ACHN (cell line): ENCODE data around the gene CEP112.
"Not testable (repeated sequence)": the region's sequence is repeated elsewhere in the genome, so short reads cannot be mapped to it uniquely, and the experiment has no call there.

Experiments
- DNase-seq: peaks from one replicate; pipeline ENCODE4 v3.0.0-alpha.2; 2015
- in situ Hi-C: cut with HindIII; loops from 2 replicates; pipeline ENCODE4 v1.10.0; 2017; ENCODE audit warnings: low sequenced_read_pairs, low pct_ligation_motif_present, low pct_unique_long_range_greater_than_20kb

CEP112 gene

DNA sequence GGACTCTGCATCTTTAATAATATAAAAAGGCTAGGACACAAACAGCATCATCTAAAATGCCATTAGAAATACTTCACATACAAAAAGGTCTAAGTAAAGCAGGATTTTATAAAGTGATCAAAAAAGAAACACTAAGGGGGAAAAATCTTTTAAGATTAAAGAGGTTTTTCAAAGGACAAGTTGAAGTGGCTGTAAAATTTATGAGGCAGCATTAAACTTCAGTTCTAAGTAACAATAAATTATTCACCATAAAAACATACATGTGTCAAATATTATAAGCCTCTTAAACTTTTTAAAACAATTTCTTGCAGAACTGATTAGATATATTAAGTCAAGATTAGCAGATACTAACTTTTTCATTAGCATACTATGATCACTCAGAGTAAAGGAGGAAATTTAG, 20.8 kb downstream of the CEP112 start:
- no peak for DNase-seq
- in situ Hi-C loops: no loop called here

DNA sequence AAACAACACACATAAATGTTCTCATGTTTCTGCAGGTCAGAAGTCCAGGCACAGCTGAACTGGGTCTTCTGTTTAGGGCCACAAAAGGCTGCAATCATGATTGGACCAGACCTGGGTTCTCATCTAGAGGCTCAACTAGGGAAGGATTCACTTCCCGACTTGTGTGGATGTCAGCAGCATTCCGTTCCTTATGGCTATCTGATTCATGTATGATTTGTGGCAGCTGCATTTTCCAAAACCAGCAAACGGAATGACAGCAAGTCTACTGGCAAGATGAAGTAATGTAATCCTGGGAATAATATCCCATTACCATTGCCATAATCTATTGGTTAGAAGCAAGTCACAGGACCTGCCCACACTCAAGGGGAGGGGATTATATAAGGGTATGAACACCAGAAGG, 22.1 kb downstream of the CEP112 start:
- in situ Hi-C loops: no loop called here
- DNase-seq: no peak

DNA sequence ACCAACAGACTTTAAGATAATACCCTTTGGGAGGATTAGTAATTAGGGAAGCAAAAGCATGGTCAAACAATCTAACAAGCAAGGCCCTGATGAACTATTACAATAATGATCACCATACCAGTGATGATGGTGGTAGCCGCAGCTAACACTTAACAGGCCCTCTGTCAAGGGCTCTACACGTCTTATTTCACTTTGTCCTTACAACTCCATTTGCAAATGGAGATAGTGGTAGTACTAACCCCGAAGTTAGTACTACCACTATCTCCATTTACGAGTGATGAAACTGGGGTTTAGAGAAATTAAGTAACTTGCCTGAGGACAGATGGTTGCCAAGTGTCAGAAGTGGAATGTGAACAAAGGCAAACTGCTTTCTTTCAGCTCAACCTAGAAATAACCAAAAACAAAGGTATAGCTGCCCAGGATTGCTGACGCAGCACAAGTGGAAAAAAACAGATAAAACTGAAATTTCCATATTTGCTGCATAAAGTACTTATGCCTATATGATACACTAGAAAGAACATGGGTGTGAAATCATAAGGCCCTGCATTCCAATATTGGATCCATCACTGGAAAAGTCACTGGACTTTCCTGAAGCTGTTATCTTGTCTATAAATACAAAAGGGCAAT, 24.6 kb downstream of the CEP112 start:
- in situ Hi-C loops: no loop called here

DNA sequence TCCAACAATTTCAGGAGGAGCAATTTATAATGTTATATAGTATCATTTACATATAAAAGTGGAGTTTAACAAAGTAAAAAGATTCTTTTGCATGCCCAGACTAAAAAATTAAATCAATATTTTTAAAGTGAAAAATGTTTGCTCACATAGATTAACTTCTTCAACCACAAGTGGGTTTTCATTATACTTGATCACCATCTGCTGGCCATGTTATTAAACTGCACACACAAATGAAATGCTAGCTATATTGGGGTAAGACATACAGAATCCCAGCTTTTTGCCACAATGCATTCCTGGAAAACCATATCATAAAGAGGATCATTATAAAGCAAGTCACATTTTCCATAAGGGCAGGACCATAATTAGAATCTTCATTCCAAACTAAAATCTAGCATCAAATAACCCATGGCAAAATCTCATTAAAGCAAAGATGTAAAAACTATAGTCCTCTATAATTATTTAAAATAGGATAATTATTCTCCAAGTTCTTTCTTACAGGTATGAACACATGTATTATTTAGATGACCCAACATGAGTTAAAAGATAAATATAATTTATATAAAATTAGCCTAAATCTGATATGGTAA, 26.3 kb downstream of the CEP112 start:
- DNase-seq: peak; percentile 62
- in situ Hi-C loops: no loop called here

More for the DNA sequence above, 24.6 kb downstream of the CEP112 start:
- no peak for DNase-seq

DNA sequence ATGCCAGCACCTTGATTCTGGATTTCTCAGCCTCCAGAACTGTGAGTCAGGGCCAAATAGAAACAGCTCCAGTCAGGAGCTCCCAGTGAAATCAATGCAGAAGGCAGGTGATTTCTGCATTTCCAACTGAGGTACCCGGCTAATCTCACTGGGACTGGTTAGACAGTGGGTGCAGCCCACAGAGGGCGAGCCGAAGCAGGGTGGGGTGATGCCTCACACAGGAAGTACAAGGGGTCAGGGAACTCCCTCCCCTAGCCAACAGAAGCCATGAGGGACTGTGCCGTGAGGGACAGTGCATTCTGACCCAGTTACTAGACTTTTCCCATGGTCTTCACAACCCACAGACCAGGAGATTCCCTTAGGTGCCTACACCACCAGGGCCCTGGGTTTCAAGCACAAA, 36.9 kb downstream of the CEP112 start:
- in situ Hi-C loops, DNase-seq: not testable (repeated sequence)

DNA sequence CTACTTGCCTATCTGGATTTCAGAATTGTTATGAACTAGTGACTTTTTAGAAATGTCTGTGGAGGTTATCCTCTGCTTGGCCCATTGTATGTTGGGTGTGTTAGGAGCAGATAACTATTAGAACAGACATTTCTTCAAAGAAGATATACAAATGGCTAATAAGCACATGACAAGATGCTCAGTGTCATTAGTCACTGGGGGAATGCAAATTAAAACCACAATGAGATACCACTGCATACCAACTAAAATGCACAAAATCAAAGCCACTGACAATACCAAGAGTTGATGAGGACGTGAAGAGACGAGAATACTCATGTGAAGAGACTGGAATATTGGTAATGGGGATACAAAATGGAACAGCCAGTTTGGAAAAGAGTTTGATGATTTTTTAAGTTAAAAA, 39.2 kb downstream of the CEP112 start:
- DNase-seq: no peak
- in situ Hi-C loops: no loop called here

DNA sequence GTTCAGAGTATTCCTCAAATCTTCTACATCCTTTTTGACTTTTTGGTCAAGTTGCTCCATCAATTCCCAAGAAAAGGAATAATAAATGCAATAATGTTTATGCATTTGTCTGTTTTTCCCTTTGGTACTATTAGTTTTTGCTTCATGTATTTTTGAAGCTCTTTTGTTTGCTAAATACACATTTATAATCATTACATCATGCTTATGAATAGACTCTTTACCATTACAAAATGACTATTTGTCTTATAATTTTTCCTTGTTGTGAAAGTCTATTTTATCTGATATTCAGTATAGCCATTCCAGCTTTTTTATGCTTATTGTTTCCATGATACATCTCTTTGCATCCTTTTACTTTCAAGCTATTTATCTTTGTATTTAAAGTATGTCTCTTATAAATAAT, 41.2 kb downstream of the CEP112 start:
- in situ Hi-C loops: no loop called here
- DNase-seq: no peak

DNA sequence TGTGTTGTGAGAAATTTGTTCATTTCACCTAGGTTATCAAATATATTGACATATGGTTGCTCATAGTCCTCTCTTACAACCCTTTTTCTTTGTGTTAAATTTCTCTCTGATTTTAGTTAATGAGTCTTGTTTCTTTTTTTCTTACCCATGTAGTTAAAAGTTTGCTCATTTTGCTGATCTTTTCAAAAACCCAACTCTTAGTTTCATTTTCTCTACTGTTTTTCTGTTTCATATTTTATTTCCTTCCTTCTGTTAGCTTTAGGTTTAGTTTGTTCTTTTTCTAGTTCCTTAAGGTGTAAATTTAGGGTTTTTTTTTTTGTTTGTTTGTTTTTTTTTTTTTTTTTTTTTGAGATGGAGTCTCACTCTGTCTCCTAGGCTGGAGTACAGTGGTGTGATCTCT, 42.4 kb downstream of the CEP112 start:
- no peak for DNase-seq
- in situ Hi-C loops: no loop called here

DNA sequence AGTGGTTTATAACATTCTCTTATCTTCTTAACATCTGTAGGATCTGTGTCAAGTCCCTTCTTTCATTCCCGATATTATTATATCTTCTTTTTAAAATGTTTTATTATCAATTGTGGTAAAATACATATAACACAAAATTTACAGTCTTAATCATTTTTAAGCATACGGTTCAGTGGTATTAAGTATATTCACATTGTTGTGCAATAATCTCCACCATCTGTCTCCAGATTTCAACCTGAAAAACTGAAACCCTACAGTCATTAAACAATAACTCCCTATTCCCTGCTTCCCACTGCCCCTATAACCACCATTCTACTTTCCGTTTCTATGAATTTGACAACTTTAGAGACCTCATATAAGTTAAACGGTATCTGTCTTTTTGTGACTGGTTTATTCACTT, 45.5 kb downstream of the CEP112 start:
- in situ Hi-C loops: no loop called here
- no peak for DNase-seq

DNA sequence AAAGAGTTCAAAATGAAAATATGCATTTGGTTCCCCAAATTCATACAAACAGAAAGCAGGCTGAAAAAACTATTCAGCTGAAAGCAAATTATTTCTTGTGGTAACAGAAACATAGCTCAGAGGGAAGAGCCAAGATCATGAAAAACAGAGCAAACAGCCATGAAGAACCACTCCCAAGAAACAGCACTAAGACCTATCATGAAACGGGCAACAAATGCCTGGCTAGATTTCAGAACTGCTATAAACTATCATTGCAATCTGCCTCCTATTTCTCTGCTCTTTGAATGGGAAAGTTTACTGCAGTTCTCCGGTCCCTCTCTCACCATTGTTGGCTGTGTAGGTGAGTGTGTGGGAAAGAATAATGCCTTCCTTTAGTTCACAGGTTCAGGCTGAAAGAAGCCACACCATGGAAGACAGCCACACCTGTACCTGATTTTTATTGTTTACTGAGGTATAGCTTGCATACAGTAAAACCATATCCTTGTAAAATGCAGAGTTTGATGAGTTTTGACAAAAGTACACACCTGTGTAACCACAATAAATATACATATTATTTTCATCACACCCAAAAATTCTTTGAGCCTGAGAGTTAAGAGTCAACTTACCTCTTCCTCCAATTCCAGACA, 48.2 kb downstream of the CEP112 start:
- no peak for DNase-seq
- in situ Hi-C loops: no loop called here

DNA sequence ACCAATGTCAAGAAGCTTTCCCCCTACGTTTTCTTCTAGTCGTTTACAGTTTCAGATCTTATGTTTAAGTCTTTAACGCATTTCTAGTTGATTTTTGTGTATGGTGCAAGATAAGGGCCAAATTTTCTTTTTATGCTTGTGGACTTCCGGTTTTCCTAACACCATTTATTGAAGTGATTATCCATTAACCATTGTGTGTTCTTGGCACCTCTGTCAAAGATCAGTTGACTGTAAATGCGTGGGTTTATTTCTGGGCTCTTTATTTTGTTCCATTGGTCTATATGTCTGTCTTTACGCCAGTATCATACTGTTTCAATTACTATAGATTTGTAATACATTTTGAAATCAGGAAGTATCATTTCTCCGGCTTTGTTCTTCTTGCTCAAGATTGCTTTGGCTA, 49.5 kb downstream of the CEP112 start:
- in situ Hi-C loops: no loop called here

DNA sequence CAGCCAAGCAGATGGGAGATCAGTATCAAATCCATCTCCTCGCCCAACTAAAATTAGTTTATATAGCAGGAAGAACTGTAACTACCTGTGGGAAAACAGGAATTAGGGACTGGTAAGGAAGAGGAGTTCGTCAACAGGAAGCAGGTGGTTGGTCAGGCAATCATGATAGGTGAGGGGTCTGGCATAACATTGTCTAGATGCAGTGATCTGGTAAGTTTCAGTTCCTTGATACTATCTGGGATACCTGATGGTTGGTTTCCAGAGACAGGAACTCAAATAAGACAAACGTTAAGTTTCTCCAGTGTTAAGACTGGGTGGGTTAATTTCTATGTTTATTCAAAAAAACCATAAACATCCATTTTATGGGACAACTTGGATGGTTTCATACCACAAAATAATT, 53.8 kb downstream of the CEP112 start:
- DNase-seq: no peak
- in situ Hi-C loops: no loop called here

More for the DNA sequence above, 49.5 kb downstream of the CEP112 start:
- DNase-seq: no peak

DNA sequence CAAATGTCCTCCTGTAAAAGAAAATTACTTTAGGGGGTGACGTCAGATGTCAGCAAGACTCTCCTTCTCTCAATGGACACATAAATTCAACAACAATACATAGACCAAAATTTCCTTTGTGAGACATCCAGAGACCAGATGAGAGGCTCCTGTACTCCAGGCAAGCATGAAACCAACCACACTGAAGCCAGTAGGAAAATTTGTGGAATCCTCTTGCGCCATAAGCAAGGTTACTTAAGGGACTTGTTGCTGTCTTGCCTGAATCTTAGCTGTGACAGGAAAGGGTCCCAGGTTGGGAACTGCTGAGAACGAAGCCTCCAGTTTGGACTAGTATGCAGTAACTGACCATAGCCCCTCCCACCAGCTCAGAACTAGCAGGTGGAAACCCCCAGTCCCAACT, 56.0 kb downstream of the CEP112 start:
- in situ Hi-C loops: no loop called here
- DNase-seq: no peak

DNA sequence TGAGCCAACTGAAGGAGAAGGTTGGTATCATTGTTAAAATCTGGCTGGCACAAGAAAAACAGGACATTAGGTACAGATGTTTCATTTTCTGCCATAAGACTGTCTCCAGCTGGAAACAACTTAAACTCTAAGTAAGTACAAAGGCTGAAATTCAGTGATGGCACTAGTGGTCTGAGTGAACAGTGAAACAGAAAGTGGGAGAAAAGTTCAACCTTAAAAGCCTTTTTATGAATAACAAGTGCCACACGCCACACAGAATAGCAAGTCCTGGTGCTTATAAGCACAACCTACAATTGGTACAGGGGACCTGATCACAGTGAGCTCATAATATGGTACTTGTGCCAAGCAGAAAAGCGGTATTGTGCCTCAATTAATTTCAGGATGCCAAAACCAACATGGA, 56.7 kb downstream of the CEP112 start:
- in situ Hi-C loops: no loop called here
- DNase-seq: no peak

DNA sequence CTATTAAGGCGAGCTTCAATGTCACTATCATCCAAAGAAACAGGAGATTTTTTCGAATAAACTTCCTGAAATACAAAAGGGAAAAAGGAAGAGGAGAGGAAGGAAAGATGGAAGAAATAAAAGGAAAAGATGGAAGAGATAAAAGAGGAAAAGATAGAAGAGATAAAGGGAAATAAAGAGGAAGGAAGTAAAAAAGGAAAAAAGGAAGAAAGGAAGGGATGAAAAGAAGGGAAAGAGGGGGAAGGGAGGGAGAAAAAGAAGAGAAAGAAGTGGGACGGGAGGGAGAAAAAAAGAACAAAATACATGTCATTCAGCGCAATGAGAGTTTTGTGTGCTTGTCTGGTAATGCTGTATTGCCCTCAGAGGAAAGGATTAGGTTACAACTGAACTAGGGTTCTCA, 62.2 kb downstream of the CEP112 start:
- no peak for DNase-seq
- in situ Hi-C loops: no loop called here

DNA sequence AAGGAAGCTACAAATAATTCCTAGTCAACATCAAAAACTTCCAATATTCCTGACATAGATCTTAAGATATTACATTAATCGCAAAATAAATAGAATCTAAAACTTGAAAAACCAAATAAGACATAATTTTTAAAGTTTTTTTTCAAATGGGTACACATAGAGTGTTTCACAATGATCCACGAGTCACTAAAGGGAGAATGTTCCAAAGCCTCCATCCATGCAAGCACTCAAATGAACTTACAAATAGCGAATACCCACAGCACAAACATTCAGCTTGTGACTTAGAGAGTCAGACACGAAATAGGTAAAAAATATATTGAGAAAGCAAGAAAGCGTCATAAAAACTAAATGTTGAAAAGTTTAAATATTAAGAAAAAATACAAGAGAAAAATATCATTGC, 65.7 kb downstream of the CEP112 start:
- in situ Hi-C loops: no loop called here
- no peak for DNase-seq

DNA sequence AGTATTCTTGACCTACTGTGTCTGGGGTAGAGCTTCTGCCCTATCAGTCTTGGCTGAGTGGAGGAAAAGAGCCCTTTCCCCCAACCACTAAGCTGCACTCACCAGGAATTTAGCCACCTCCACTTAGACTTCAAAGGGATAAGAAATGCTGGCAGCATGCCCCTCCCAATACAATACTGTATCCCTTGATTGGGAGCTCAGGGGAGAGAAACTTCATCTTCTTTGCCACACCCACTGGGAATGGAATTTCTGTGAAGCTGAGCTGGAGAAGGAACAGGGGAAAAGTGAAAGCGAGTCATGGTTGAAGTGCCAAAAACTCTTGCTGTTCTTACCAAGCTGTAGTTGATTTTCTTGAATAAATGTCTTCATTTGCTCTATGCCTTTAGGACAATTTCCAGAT, 68.8 kb downstream of the CEP112 start:
- DNase-seq: peak; percentile 8
- in situ Hi-C loops: no loop called here

DNA sequence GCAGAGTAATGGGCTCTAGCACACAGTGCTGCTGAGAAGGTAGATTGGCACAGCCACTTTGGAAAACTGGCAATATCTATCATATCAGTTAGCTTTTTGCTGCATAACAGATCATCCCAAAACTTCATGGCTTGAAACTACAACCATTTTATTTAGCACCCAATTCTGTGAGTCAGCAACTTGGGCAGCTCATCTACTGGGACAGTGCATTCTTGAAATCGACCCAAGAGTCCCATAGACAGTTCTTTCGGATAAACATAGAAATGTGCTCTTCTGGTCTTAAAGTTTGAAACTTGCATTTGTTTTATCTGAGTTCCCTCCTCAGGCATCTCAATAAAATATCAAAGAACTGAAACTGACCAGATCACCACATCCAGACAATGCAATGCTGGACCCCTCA, 76.7 kb downstream of the CEP112 start:
- no peak for DNase-seq
- in situ Hi-C loops: no loop called here

DNA sequence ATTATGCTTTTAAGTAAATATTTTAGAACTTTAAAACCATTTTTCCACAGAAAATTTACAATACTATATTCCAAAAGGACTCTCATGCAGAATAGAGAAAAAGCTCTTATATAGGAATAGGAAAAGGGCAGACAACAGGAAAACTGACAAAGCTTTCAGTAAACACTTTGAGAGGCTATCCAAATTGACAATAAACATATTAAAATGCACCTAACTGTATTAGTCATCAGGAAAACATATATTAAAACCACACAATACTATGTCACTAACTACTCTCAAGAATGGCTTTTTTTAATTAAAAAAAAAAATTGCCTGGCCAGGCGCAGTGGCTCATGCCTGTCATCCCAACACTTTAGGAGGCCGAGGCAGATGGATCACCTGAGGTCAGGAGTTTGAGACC, 77.3 kb downstream of the CEP112 start:
- in situ Hi-C loops: no loop called here
- DNase-seq: no peak

DNA sequence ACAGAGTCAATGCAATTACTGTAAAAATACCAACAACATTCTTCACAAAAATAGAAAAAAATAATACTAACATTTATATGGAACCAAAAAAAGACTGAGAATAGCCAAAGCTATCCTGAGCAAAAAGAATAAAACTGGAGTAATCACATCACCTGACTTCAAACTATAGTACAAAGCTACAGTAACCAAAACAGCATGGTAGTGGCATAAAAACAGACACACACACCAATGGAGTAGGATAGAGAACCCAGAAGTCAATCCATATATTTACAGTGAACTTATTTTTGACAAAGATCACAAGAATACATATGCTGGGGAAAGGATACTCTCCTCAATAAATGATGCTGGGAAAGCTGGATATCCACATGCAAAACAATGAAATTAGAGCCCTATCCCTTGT, 84.2 kb downstream of the CEP112 start:
- in situ Hi-C loops: no loop called here

More for the DNA sequence above, 84.2 kb downstream of the CEP112 start:
- no peak for DNase-seq
